Esophagus squamous epithelium (tissue), 4 donors: ENCODE data around the gene OPN4.

Experiments used
- POLR2A ChIP-seq, 4 donors: fragments of 450-650 bp; IDR thresholded peaks; one replicate each; pipeline ENCODE4 v1.6.1; 2017; ENCODE audit warnings: antibody characterized with exemption in 4 of 4, mild to moderate bottlenecking in 4 of 4, moderate library complexity in 3 of 4
- TF ChIP-seq, protein P1 (sequence below), 6 experiments: fragments of 450-650 bp in 4 of 6; fragments of 200-600 bp in 2 of 6; sonication (generic) in 2 of 6; IDR thresholded peaks; one replicate each; pipeline ENCODE4 v1.5.1; 2016 to 2019; ENCODE audit warnings: antibody characterized with exemption in 6 of 6, mild to moderate bottlenecking in 4 of 6, moderate library complexity in 4 of 6

DNA sequence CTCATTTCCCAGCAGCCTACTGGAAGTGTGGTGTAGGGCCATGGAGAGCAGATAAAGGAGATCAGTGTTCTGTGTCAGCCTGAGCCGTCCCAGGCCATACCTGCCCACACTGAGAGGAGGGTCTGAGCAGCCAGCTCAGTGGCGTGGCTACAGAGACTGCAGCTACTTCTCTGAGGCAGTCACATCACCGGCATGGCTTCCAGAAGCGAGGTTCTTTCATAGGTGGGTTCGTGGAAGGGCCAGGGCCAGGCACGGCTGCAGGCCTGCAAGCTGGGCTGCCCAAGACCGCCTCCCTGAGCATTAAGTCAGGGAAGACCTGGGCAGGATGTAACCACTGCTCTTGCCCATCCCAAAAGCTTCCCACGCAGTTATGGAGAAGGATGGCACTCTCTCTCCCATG lies 48.8 kb downstream of the OPN4 start:
- TF ChIP-seq, protein P1, sequence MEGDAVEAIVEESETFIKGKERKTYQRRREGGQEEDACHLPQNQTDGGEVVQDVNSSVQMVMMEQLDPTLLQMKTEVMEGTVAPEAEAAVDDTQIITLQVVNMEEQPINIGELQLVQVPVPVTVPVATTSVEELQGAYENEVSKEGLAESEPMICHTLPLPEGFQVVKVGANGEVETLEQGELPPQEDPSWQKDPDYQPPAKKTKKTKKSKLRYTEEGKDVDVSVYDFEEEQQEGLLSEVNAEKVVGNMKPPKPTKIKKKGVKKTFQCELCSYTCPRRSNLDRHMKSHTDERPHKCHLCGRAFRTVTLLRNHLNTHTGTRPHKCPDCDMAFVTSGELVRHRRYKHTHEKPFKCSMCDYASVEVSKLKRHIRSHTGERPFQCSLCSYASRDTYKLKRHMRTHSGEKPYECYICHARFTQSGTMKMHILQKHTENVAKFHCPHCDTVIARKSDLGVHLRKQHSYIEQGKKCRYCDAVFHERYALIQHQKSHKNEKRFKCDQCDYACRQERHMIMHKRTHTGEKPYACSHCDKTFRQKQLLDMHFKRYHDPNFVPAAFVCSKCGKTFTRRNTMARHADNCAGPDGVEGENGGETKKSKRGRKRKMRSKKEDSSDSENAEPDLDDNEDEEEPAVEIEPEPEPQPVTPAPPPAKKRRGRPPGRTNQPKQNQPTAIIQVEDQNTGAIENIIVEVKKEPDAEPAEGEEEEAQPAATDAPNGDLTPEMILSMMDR (IDR thresholded peaks at IDR 0.05), result no peak
- no peak for TF ChIP-seq POLR2A (IDR thresholded peaks at IDR 0.05)
